GM19099 (cell line): ENCODE data around the gene POLR3A.

Source experiments
- POLR2A ChIP-seq: IDR thresholded peaks from 3 replicates; pipeline ENCODE4 v1.6.1; 2011; ENCODE audit warnings: low read depth; ENCODE audit not compliant: insufficient read length; ENCODE audit errors: extremely low read depth

POLR3A gene

DNA sequence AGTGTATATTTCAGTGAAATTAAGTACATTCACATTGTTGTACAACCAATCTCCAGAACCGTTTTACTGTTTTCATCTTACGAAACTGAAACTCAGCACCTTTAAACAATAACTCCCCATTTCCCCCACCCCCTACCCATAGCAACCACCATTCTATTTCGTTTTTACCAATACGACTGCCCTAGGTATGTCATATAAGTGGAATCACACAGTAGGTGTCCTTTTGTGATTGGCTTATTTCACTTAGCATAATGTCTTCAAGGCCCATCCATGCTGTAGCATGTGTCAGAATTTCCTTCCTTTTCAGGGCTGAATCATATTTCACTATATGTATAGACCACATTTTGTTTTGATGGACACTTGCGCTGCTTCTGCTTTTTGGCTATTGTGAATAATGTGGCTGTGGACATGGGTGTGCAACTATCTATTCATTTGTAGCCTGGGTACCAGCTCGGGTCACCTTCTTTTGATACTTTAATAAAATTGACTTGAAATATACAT is 68.4 kb downstream of the POLR3A start:
- no peak for TF ChIP-seq POLR2A

- TF ChIP-seq POLR2A, result no peak
These were observed 69.3 kb downstream of the POLR3A start for GRCh38 chr10:77959887-77960455.

GRCh38 chr10:77959384-77959783 is 69.9 kb downstream of the POLR3A start:
- no peak for TF ChIP-seq POLR2A

GRCh38 chr10:77955136-77955535 is 74.2 kb downstream of the POLR3A start:
- no peak for TF ChIP-seq POLR2A

- TF ChIP-seq POLR2A, result no peak
These were observed 80.1 kb downstream of the POLR3A start for GRCh38 chr10:77949167-77949566.

DNA sequence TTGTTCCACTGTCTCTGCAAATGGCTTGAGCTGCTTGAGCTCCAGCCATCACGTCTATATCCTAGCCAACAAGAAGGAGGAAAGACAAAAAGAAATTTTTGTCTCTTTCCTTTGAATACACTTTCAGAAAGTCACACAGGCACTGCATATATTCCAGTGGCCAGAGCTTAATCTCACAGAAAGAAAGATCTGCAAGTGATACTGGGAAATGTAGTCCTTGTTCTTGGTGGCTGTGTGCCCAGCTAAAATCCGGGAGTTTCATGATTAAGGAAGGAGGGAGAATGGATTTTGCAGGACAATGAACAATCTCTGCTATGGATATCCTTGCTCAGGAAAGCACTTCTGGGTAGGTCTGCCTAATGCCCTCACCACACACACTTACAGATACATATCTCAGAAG is 83.2 kb downstream of the POLR3A start:
- no peak for TF ChIP-seq POLR2A

DNA sequence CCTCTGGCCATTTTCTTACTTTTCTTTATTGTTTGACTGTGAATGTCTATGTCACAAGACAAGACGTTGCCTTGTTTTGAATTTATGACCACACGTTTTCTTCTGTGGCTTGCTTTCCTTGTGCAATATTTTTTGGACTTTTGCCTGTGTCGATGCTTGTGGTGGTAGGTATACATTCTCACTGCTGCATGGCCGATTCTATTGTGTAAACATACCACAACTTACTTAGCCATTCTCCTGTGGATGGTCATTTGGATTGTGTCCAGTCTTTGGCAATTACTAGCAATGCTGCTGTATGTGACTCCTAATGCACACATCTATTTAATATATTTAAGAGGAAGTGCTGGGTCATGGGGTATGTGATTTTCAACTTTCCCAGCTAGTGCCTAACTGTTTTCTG is 84.8 kb downstream of the POLR3A start:
- no peak for TF ChIP-seq POLR2A

DNA sequence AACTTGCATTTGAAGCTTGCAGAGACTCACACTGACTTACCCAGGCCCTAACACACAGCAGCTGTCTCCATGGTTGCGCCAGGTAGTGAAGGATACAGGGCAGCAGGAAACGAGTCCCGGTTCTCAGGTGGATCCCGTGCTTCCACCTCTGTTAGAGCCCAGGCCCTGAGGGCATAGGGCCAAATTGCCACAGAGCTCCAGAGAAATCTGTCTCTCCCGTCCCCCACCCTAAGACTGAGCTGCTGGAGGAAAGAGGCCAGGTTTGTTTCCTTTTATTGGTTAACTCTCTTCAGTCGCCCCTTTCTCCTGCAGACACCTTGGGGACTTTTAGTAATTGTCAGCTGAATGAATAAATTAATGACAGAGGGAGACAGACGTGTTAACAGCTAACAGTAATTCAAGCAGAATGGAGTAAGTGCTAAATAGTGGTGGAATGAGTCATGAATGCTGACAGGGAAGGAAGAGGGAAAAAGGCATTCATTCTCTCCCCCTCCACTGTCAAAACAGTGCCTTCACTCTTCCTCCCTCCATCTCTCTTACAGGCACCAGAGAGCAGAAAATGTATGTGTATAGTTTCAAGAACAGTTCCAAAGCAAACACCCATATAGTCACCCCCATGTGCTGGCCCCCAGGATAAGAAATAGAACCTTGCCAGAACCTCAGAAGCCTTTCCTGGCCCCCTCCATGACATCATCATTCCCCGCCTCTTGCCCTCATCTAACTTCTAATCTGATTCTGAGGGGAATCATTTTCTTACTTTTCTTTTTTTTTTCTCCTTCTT is 86.0 kb downstream of the POLR3A start:
- TF ChIP-seq POLR2A, result no peak

DNA sequence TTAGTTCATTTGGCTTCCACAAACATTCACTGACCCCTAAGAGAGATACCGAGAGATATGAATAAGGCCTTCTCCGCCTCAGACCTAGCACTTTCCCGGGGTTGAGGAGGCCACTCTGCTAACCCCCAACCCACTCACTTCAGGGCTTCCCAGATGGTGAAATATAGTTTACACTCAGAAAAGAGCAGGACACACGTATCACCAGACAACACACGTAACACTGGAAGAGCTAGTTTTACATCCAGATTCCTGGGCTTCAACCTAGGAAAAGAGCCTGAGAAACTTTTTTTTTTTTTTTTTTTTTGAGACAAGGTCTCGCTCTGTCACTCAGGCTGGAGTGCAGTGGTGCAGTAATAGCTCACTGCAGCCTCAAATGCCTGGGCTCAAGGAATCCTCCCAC is 87.5 kb downstream of the POLR3A start:
- no peak for TF ChIP-seq POLR2A

GRCh38 chr10:77940627-77941026 is 88.7 kb downstream of the POLR3A start:
- TF ChIP-seq POLR2A, result no peak

- no peak for TF ChIP-seq POLR2A
These were observed 89.1 kb downstream of the POLR3A start for GRCh38 chr10:77940225-77940624.

GRCh38 chr10:77939561-77940001 is 89.7 kb downstream of the POLR3A start:
- no peak for TF ChIP-seq POLR2A

DNA sequence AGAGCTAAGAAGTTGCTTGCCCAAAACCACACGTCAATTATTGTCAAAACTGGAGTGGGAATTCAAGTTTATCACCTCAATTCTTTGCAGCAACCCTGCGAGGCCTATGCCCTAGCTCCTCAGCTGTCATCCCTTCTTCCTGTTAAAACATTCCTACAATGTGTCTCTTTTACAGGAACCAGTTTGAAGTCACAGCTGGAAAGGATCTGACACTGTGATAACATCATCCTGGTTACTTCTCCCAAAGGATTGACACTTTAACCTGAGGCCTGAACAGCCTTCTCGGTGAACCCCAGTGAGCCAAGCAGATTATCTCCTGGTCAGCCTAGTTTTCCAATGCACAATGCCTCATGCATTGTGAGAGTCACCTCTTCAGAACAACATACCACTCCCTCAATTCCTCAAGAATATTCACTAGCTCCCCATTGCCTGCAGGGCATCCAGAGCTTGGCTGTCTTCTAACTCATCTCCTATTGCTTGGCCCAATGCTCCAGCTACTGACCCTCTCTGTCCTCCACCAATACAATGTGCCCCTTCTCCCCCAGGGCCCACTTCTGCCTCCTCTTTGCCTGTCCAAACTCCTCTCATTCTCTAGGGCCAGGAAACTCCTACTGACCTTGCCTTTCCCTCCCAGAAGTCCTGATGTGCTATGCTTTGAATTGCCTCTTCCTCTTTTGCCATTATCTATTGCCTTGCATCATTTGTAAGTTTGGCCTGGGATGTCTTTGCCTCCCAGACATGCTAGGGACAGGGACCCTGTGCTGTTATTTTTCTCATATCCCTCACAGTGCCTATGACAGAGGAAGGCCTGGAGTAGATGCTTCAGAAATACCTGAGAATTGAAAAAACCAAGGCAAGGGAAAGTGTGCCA is 92.4 kb downstream of the POLR3A start:
- TF ChIP-seq POLR2A, result no peak

GRCh38 chr10:77932016-77932715 is 97.1 kb downstream of the POLR3A start:
- no peak for TF ChIP-seq POLR2A

DNA sequence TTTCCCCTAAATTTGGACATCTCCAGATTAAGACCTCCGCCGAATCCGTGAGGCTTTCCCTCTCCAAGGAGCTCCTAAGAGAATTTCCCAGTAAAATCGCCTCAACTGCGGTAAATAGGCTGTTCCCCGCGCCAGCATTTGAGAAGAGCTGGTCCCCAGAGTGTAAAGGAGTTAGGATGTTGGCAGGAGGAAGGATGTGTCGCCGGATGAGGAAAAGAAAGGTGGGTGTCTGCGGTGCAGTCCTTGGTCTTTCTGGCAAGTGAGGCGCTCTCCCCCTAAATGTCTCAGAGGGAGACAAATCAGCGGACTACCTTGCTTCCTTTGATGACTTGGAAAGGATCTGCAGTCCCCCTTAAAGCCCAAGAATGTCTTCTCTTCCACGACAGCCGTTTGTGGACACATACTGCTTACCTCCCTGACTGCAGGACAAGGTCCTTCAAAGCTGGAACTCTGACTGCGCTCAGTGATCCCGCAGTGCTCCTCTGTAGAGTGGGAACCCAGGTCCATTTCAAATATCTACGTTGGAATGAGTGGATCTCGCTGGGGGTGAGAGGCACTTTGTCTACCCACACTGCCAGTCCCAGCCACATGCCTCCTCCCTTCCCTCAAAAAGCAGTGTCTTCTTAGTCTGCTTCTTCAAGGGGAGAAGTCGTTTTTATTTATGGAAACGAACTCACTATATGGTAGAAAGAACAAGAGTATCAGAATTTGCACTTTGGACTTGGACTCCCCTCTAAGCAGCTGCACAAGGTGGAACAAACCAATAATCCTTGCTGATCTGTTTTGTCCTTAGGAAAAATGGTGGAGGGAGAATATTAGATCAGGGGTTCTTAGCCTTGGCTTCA is 101.7 kb downstream of the POLR3A start:
- no peak for TF ChIP-seq POLR2A
